GM12878 (cell line): ENCODE data around the gene DNMT1. TPM values are rescaled to one million over a fixed set of nuclear protein-coding genes. Genes with fewer than 3 reads are reported as not detected.

Experiments
- ATF7 ChIP-seq: fragments of 450-650 bp; IDR thresholded peaks from 2 replicates; pipeline ENCODE4 v1.6.1; 2016; ENCODE audit warnings: low read depth, mild to moderate bottlenecking
- CREM ChIP-seq: IDR thresholded peaks from 2 replicates; pipeline ENCODE4 v1.6.1; 2014; ENCODE audit warnings: antibody characterized with exemption, low read depth
- EZH2 ChIP-seq: IDR thresholded peaks from 2 replicates; pipeline ENCODE4 v1.6.1; 2012; ENCODE audit warnings: low read depth, mild to moderate bottlenecking, control low read depth, inconsistent platforms, low read length, borderline replicate concordance; ENCODE audit not compliant: control insufficient read depth
- FOXK2 ChIP-seq: fragments of 450-650 bp; IDR thresholded peaks from 2 replicates; pipeline ENCODE4 v1.6.1; 2017; ENCODE audit warnings: mild to moderate bottlenecking, moderate library complexity
- GABPA ChIP-seq: IDR thresholded peaks from 2 replicates; pipeline ENCODE4 v1.6.1; 2014; ENCODE audit warnings: antibody characterized with exemption, low read depth, mild to moderate bottlenecking, inconsistent platforms
- HCFC1 ChIP-seq: fragments of 150-350 bp; IDR thresholded peaks from 2 replicates; pipeline ENCODE4 v1.6.1; 2014; ENCODE audit warnings: low read length
- HDAC6 ChIP-seq: fragments of 200-600 bp; sonication (generic); IDR thresholded peaks from one replicate; pipeline ENCODE4 v1.8.0; 2017; ENCODE audit warnings: antibody characterized with exemption; ENCODE audit not compliant: unreplicated experiment
- HSF1 ChIP-seq: fragments of 150-350 bp; IDR thresholded peaks from 2 replicates; pipeline ENCODE4 v1.6.1; 2014; ENCODE audit warnings: mild to moderate bottlenecking, low read depth, low read length
- KAT2A ChIP-seq: conservative IDR thresholded peaks from 2 replicates; pipeline ENCODE4 v1.6.1; 2011; ENCODE audit warnings: low read depth, low read length; ENCODE audit not compliant: control insufficient read depth
- NFXL1 ChIP-seq: fragments of 450-650 bp; IDR thresholded peaks from 2 replicates; pipeline ENCODE4 v1.6.1; 2017; ENCODE audit warnings: antibody characterized with exemption, mild to moderate bottlenecking, borderline replicate concordance
- NKRF ChIP-seq: fragments of 450-650 bp; conservative IDR thresholded peaks from 2 replicates; pipeline ENCODE4 v1.6.1; 2017; ENCODE audit warnings: mild to moderate bottlenecking, moderate library complexity
- NR2F1 ChIP-seq: fragments of 450-650 bp; conservative IDR thresholded peaks from 2 replicates; pipeline ENCODE4 v1.6.1; 2017; ENCODE audit warnings: mild to moderate bottlenecking
- PAX8 ChIP-seq: fragments of 450-650 bp; IDR thresholded peaks from 2 replicates; pipeline ENCODE4 v1.6.1; 2017; ENCODE audit warnings: mild to moderate bottlenecking, moderate library complexity
- POLR2AphosphoS2 ChIP-seq: IDR thresholded peaks from 2 replicates; pipeline ENCODE4 v1.6.1; 2011; ENCODE audit warnings: low read depth, mild to moderate bottlenecking, low read length, improper control_type of control experiment, moderate library complexity
- RAD21 ChIP-seq: IDR thresholded peaks from 2 replicates; pipeline ENCODE4 v1.6.1; 2011; ENCODE audit warnings: mild to moderate bottlenecking, low read depth, low read length, moderate library complexity; ENCODE audit not compliant: insufficient read depth
- RBBP5 ChIP-seq: fragments of 200-600 bp; sonication (generic); conservative IDR thresholded peaks from 2 replicates; pipeline ENCODE4 v1.6.1; 2016
- SIN3A ChIP-seq: IDR thresholded peaks from 2 replicates; pipeline ENCODE4 v1.6.1; 2012; ENCODE audit warnings: low read depth, low read length, improper control_type of control experiment
- SIX5 ChIP-seq: IDR thresholded peaks from 2 replicates; pipeline ENCODE4 v1.6.1; 2011; ENCODE audit warnings: mild to moderate bottlenecking, low read depth, low read length, moderate library complexity; ENCODE audit not compliant: severe bottlenecking
- SPI1 ChIP-seq: IDR thresholded peaks from 2 replicates; pipeline ENCODE4 v1.6.1; 2011; ENCODE audit warnings: low read depth, mild to moderate bottlenecking, low read length, moderate library complexity, borderline replicate concordance; ENCODE audit not compliant: insufficient read depth
- YY1 ChIP-seq: IDR thresholded peaks from 2 replicates; pipeline ENCODE4 v1.6.1; 2011; ENCODE audit warnings: low read depth, mild to moderate bottlenecking, low read length
- polyA plus RNA-seq, 11 experiments: library from polyadenylated mRNA; depleted of rRNA in 4 of 11; unstranded in 6 of 11; stranded (reverse) in 5 of 11; fragments of >200 nt; fragmentation: Nextera tagmentation in 4 of 11; fragmentation: Illumina TruSeq in 1 of 11; extraction: Ambion mirVana in 4 of 11; extraction: Trizol in 1 of 11; gene quantifications; 1 replicate in 1 of 11; 2 replicates in 10 of 11; pipeline versions ENCODE4 v1.2.1 to v1.2.3, GENCODE V29; 2011 to 2016; ENCODE audit warnings: inconsistent platforms in 2 of 11, missing spikeins in 2 of 11, low read depth in 1 of 11
- total RNA-seq, 4 experiments: library from RNA; depleted of rRNA in 3 of 4; stranded (reverse); fragments of >200 nt in 3 of 4; fragmentation: Illumina TruSeq in 1 of 4; extraction: Trizol in 1 of 4; gene quantifications; 2 replicates each; pipeline versions ENCODE4 v1.2.1 to v1.2.3, GENCODE V29; 2013 to 2021
- TF ChIP-seq, protein P1 (sequence below): fragments of 450-650 bp; IDR thresholded peaks from 2 replicates; pipeline ENCODE4 v1.6.1; 2017; ENCODE audit warnings: low read depth, mild to moderate bottlenecking, moderate library complexity
- TF ChIP-seq, protein P2 (sequence below): fragments of 450-650 bp; IDR thresholded peaks from 2 replicates; pipeline ENCODE4 v1.6.1; 2018; ENCODE audit warnings: mild to moderate bottlenecking, low read depth, moderate library complexity; ENCODE audit not compliant: partially characterized antibody

Gene DNMT1
- total and polyA plus RNA-seq, 10 of the 15 experiments (the other 5 are each of a cell fraction or from before 2014, with no cell fraction given): 70.0 to 290 (median 133) TPM

- no peak for TF ChIP-seq RAD21
- TF ChIP-seq ATF7: no peak
- TF ChIP-seq NKRF: peak; percentile 49
- 0 out of 2 replicates have a peak, but pooled peaks have one; percentile 23 for TF ChIP-seq SIN3A
- no peak for TF ChIP-seq SIX5
- no peak for TF ChIP-seq HDAC6
- TF ChIP-seq, protein P1, sequence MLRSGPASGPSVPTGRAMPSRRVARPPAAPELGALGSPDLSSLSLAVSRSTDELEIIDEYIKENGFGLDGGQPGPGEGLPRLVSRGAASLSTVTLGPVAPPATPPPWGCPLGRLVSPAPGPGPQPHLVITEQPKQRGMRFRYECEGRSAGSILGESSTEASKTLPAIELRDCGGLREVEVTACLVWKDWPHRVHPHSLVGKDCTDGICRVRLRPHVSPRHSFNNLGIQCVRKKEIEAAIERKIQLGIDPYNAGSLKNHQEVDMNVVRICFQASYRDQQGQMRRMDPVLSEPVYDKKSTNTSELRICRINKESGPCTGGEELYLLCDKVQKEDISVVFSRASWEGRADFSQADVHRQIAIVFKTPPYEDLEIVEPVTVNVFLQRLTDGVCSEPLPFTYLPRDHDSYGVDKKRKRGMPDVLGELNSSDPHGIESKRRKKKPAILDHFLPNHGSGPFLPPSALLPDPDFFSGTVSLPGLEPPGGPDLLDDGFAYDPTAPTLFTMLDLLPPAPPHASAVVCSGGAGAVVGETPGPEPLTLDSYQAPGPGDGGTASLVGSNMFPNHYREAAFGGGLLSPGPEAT: peak; percentile 68
- TF ChIP-seq HCFC1: no peak
- TF ChIP-seq FOXK2: no peak
- no peak for TF ChIP-seq RBBP5
- no peak for TF ChIP-seq NR2F1
- peak; percentile 37; the same call in 1 of the 2 replicates for TF ChIP-seq CREM
- no peak for TF ChIP-seq KAT2A
- TF ChIP-seq YY1: no peak; the same call in 1 of the 2 replicates
- TF ChIP-seq EZH2: no peak
- no peak for TF ChIP-seq SPI1
- no peak for TF ChIP-seq HSF1
- no peak for TF ChIP-seq PAX8
- peak; percentile 19; the same call in 1 of the 2 replicates for TF ChIP-seq POLR2AphosphoS2
- TF ChIP-seq, protein P2, sequence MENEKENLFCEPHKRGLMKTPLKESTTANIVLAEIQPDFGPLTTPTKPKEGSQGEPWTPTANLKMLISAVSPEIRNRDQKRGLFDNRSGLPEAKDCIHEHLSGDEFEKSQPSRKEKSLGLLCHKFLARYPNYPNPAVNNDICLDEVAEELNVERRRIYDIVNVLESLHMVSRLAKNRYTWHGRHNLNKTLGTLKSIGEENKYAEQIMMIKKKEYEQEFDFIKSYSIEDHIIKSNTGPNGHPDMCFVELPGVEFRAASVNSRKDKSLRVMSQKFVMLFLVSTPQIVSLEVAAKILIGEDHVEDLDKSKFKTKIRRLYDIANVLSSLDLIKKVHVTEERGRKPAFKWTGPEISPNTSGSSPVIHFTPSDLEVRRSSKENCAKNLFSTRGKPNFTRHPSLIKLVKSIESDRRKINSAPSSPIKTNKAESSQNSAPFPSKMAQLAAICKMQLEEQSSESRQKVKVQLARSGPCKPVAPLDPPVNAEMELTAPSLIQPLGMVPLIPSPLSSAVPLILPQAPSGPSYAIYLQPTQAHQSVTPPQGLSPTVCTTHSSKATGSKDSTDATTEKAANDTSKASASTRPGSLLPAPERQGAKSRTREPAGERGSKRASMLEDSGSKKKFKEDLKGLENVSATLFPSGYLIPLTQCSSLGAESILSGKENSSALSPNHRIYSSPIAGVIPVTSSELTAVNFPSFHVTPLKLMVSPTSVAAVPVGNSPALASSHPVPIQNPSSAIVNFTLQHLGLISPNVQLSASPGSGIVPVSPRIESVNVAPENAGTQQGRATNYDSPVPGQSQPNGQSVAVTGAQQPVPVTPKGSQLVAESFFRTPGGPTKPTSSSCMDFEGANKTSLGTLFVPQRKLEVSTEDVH: no peak
- no peak for TF ChIP-seq GABPA
- no peak for TF ChIP-seq NFXL1
Observed at GRCh38 chr19:10230173-10230860, 35.6 kb upstream of the DNMT1 start (continued).
